A673 (cell line): Measurements from ENCODE around the gene LRRC8C. TPM values are rescaled to one million over a fixed set of nuclear protein-coding genes. Genes with fewer than 3 reads are reported as not detected.

ENCODE experiments used
- BruUV-seq: library from RNA; stranded (reverse); fragments of 400-500 nt; replicated peaks from 2 replicates; lab custom pipeline; 2021; lab: Mats Ljungman, UMichigan
- CTCF ChIA-PET: fragments of 300-600 bp; sonication (Branson Sonifier 250); formaldehyde crosslinking; loops from one replicate; lab custom pipeline; 2022; ENCODE audit warnings: antibody characterized with exemption; lab: Charles Lee
- POLR2A ChIA-PET: fragments of 300-600 bp; sonication (Branson Sonifier 250); formaldehyde crosslinking; loops from one replicate; lab custom pipeline; 2022; ENCODE audit warnings: antibody characterized with exemption; ENCODE audit not compliant: low non-redundant PET; lab: Charles Lee
- DNase-seq: peaks from one replicate; pipeline ENCODE4 v3.0.0-alpha.2; 2015; ENCODE audit warnings: low spot score
- H3K27ac ChIP-seq: fragments of 200-600 bp; sonication (generic); 2 replicates; pipeline ENCODE4 v1.5.1; 2016; ENCODE audit warnings: mixed run types, low read depth, mild to moderate bottlenecking, mixed read lengths, antibody characterized with exemption, low read length; ENCODE audit not compliant: poor library complexity, severe bottlenecking
- H3K27me3 ChIP-seq: fragments of 200-600 bp; sonication (generic); replicated peaks from 2 replicates; pipeline ENCODE4 v1.6.1; 2017; ENCODE audit warnings: mixed run types, low read depth, mild to moderate bottlenecking, mixed read lengths, antibody characterized with exemption, low read length; ENCODE audit not compliant: insufficient read depth, poor library complexity
- H3K36me3 ChIP-seq: fragments of 200-600 bp; sonication (generic); 2 replicates; pipeline ENCODE4 v1.6.1; 2016; ENCODE audit warnings: mixed run types, mild to moderate bottlenecking, mixed read lengths, antibody characterized with exemption, low read length; ENCODE audit not compliant: insufficient read depth, poor library complexity, severe bottlenecking
- H3K4me1 ChIP-seq: fragments of 200-600 bp; sonication (generic); 2 replicates; pipeline ENCODE4 v1.6.1; 2017; ENCODE audit warnings: mixed run types, mild to moderate bottlenecking, mixed read lengths, antibody characterized with exemption, low read length; ENCODE audit not compliant: insufficient read depth, poor library complexity, severe bottlenecking
- H3K4me3 ChIP-seq: fragments of 200-600 bp; sonication (generic); 2 replicates; pipeline ENCODE4 v1.5.1; 2016; ENCODE audit warnings: low read depth, mixed run types, mild to moderate bottlenecking, mixed read lengths, low read length; ENCODE audit not compliant: poor library complexity, severe bottlenecking
- H3K9me3 ChIP-seq: fragments of 200-600 bp; sonication (generic); 2 replicates; pipeline ENCODE4 v1.6.1; 2016; ENCODE audit warnings: mixed run types, low read depth, mild to moderate bottlenecking, mixed read lengths, antibody characterized with exemption, low read length; ENCODE audit not compliant: poor library complexity, severe bottlenecking
- CTCF ChIP-seq: fragments of 300-800, 200-600 bp; sonication (generic); conservative IDR thresholded peaks from 2 replicates; pipeline ENCODE4 v1.5.1; 2017; ENCODE audit warnings: low read depth, mild to moderate bottlenecking, antibody characterized with exemption, low read length, moderate library complexity, mixed read lengths
- EZH2 ChIP-seq: fragments of 200-600 bp; sonication (generic); IDR thresholded peaks from 2 replicates; pipeline ENCODE4 v1.6.1; 2017; ENCODE audit warnings: borderline replicate concordance, low read depth, mild to moderate bottlenecking, mixed read lengths, antibody characterized with exemption, low read length; ENCODE audit not compliant: poor library complexity, severe bottlenecking
- intact Hi-C: fragments of 100-400 bp; cut with micrococcal nuclease; formaldehyde crosslinking; loops from one replicate; pipeline ENCODE4 v1.10.0; 2022; ENCODE audit not compliant: unreplicated experiment
- total RNA-seq: library from RNA; stranded (reverse); gene quantifications from 2 replicates; pipeline ENCODE4 v1.2.3, GENCODE V29; 2021

LRRC8C gene
- total RNA-seq, 1 experiment from 2014 or later, result 6.9 TPM

GRCh38 chr1:89746424-89747149 is 113.7 kb downstream of the LRRC8C start:
- no peaks in the 10 kb centered on the region for H3K27me3 ChIP-seq
- no peaks in the 10 kb centered on the region for H3K36me3 ChIP-seq
- intact Hi-C loops, result no loop called here
- CTCF ChIA-PET, result no interaction called here
- no TSS peak for BruUV-seq
- TF ChIP-seq CTCF (no peak), EZH2 (no peak)
- POLR2A ChIA-PET, result no interaction called here
- DNase-seq, result no peak
- H3K4me1 ChIP-seq, result no peaks in the 10 kb centered on the region
- H3K9me3 ChIP-seq, result no peaks in the 10 kb centered on the region
- H3K4me3 ChIP-seq, result no peak overlapping the region
- no peak overlapping the region for H3K27ac ChIP-seq

- no peak overlapping the region for H3K4me3 ChIP-seq
- BruUV-seq, result no TSS peak
- H3K27ac ChIP-seq, result no peak overlapping the region
- H3K4me1 ChIP-seq, result peaks cover 37% of the 10 kb centered on the region
- POLR2A ChIA-PET, result no interaction called here
- intact Hi-C loops, result no loop called here
- H3K9me3 ChIP-seq, result no peaks in the 10 kb centered on the region
- CTCF ChIA-PET, result no interaction called here
- H3K36me3 ChIP-seq, result no peaks in the 10 kb centered on the region
- TF ChIP-seq EZH2 (no peak), CTCF (no peak)
- DNase-seq, result no peak
- H3K27me3 ChIP-seq, result no peaks in the 10 kb centered on the region
Measured at GRCh38 chr1:89753761-89754160, 120.8 kb downstream of the LRRC8C start.

GRCh38 chr1:89754518-89754917 is 121.6 kb downstream of the LRRC8C start:
- no peaks in the 10 kb centered on the region for H3K36me3 ChIP-seq
- POLR2A ChIA-PET, result no interaction called here
- BruUV-seq, result no TSS peak
- H3K4me3 ChIP-seq, result no peak overlapping the region
- H3K27me3 ChIP-seq, result no peaks in the 10 kb centered on the region
- no peaks in the 10 kb centered on the region for H3K9me3 ChIP-seq
- CTCF ChIA-PET, result no interaction called here
- TF ChIP-seq EZH2 (no peak), CTCF (no peak)
- intact Hi-C loops, result no loop called here
- H3K27ac ChIP-seq, result no peak overlapping the region
- peak; percentile 48 for DNase-seq
- H3K4me1 ChIP-seq, result peaks cover 40% of the 10 kb centered on the region
